HEK293 (cell line): Measurements from ENCODE around the gene KLK2.

Experiments
- GLI4 ChIP-seq: fragments of 450-650 bp; formaldehyde crosslinking; IDR thresholded peaks from 2 replicates; pipeline ENCODE4 v1.5.1; 2016; ENCODE audit warnings: missing biosample characterization, missing genetic modification characterization
- ZNF140 ChIP-seq: fragments of 450-650 bp; formaldehyde crosslinking; IDR thresholded peaks from 2 replicates; pipeline ENCODE4 v1.5.1; 2016; ENCODE audit warnings: missing biosample characterization, missing genetic modification characterization
- ZNF629 ChIP-seq: fragments of 450-650 bp; formaldehyde crosslinking; IDR thresholded peaks from 2 replicates; pipeline ENCODE4 v1.5.1; 2017; ENCODE audit warnings: missing biosample characterization, missing genetic modification characterization
- TF ChIP-seq, protein P1 (sequence below): fragments of 450-650 bp; formaldehyde crosslinking; IDR thresholded peaks from 2 replicates; pipeline ENCODE4 v1.5.1; 2016; ENCODE audit warnings: missing biosample characterization, missing genetic modification characterization
- TF ChIP-seq, protein P2 (sequence below): fragments of 450-650 bp; IDR thresholded peaks from 2 replicates; pipeline ENCODE4 v1.5.1; 2018; ENCODE audit warnings: missing biosample characterization, missing genetic modification characterization

DNA sequence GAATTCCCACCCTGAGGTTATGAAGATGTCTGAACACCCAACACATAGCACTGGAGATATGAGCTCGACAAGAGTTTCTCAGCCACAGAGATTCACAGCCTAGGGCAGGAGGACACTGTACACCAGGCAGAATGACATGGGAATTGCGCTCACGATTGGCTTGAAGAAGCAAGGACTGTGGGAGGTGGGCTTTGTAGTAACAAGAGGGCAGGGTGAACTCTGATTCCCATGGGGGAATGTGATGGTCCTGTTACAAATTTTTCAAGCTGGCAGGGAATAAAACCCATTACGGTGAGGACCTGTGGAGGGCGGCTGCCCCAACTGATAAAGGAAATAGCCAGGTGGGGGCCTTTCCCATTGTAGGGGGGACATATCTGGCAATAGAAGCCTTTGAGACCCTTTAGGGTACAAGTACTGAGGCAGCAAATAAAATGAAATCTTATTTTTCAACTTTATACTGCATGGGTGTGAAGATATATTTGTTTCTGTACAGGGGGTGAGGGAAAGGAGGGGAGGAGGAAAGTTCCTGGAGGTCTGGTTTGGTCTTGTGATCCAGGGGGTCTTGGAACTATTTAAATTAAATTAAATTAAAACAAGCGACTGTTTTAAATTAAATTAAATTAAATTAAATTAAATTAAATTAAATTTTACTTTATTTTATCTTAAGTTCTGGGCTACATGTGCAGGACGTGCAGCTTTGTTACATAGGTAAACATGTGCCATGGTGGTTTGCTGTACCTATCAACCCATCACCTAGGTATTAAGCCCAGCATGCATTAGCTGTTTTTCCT is 11.5 kb upstream of the KLK2 start:
- TF ChIP-seq GLI4 (tag by site-specific recombination): no peak
- TF ChIP-seq ZNF629 (tag by site-specific recombination): no peak
- TF ChIP-seq, protein P1, sequence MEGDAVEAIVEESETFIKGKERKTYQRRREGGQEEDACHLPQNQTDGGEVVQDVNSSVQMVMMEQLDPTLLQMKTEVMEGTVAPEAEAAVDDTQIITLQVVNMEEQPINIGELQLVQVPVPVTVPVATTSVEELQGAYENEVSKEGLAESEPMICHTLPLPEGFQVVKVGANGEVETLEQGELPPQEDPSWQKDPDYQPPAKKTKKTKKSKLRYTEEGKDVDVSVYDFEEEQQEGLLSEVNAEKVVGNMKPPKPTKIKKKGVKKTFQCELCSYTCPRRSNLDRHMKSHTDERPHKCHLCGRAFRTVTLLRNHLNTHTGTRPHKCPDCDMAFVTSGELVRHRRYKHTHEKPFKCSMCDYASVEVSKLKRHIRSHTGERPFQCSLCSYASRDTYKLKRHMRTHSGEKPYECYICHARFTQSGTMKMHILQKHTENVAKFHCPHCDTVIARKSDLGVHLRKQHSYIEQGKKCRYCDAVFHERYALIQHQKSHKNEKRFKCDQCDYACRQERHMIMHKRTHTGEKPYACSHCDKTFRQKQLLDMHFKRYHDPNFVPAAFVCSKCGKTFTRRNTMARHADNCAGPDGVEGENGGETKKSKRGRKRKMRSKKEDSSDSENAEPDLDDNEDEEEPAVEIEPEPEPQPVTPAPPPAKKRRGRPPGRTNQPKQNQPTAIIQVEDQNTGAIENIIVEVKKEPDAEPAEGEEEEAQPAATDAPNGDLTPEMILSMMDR (tag by site-specific recombination): no peak
- no peak for TF ChIP-seq ZNF140 (tag by site-specific recombination)
- TF ChIP-seq, protein P2, sequence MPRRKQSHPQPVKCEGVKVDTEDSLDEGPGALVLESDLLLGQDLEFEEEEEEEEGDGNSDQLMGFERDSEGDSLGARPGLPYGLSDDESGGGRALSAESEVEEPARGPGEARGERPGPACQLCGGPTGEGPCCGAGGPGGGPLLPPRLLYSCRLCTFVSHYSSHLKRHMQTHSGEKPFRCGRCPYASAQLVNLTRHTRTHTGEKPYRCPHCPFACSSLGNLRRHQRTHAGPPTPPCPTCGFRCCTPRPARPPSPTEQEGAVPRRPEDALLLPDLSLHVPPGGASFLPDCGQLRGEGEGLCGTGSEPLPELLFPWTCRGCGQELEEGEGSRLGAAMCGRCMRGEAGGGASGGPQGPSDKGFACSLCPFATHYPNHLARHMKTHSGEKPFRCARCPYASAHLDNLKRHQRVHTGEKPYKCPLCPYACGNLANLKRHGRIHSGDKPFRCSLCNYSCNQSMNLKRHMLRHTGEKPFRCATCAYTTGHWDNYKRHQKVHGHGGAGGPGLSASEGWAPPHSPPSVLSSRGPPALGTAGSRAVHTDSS: no peak
